ENCODE measurements around the gene ZC3HAV1L.
"Not testable (repeated sequence)": the region's sequence is repeated elsewhere in the genome, so short reads cannot be mapped to it uniquely, and the experiment has no call there.

The ZC3HAV1L gene

GRCh38 chr7:139034336-139034735 lies 1.5 kb downstream of the ZC3HAV1L start:
- no peak overlapping the region for H3K4me3 Mint-ChIP-seq
- H3K4me1 Mint-ChIP-seq: no peaks in the 10 kb centered on the region
- H3K9me3 Mint-ChIP-seq: peaks cover 5% of the 10 kb centered on the region
- no peaks in the 10 kb centered on the region for H3K36me3 Mint-ChIP-seq (ENCODE audit: low read depth)
- H3K27ac Mint-ChIP-seq: no peak overlapping the region
- H3K27me3 Mint-ChIP-seq (ENCODE audit: low read depth): peaks cover 5% of the 10 kb centered on the region
- TF ChIP-seq, protein P1, sequence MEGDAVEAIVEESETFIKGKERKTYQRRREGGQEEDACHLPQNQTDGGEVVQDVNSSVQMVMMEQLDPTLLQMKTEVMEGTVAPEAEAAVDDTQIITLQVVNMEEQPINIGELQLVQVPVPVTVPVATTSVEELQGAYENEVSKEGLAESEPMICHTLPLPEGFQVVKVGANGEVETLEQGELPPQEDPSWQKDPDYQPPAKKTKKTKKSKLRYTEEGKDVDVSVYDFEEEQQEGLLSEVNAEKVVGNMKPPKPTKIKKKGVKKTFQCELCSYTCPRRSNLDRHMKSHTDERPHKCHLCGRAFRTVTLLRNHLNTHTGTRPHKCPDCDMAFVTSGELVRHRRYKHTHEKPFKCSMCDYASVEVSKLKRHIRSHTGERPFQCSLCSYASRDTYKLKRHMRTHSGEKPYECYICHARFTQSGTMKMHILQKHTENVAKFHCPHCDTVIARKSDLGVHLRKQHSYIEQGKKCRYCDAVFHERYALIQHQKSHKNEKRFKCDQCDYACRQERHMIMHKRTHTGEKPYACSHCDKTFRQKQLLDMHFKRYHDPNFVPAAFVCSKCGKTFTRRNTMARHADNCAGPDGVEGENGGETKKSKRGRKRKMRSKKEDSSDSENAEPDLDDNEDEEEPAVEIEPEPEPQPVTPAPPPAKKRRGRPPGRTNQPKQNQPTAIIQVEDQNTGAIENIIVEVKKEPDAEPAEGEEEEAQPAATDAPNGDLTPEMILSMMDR (IDR thresholded peaks at IDR 0.05; ENCODE audit: unreplicated experiment in 3 of 3): no peak

- TF ChIP-seq, protein P1 (IDR thresholded peaks at IDR 0.05; ENCODE audit: unreplicated experiment in 3 of 3): no peak
- Mint-ChIP-seq H3K4me3 (no peak overlapping the region), H3K9me3 (peaks cover 5% of the 10 kb centered on the region), H3K27me3 (ENCODE audit: low read depth) (peaks cover 7% of the 10 kb centered on the region), H3K4me1 (no peaks in the 10 kb centered on the region), H3K36me3 (ENCODE audit: low read depth) (no peaks in the 10 kb centered on the region), H3K27ac (no peak overlapping the region)
These were observed 2.3 kb downstream of the ZC3HAV1L start for GRCh38 chr7:139033346-139034114.

DNA sequence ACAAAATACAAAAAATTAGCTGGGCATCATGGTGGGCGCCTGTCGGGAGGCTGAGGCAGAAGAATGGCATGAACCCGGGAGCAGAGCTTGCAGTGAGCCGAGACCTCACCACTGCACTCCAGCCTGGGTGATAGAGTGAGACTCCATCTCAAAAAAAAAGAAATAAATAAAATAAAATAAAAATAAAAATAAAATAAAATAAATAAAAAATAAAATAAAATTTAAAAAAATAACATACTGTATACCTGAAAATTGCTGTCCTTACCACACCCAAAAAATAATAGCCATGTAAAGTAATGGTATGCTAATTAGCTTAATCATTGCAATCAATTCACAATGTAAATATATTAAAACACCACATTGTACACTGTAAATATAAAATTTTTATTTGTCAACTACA lies 3.4 kb downstream of the ZC3HAV1L start:
- H3K27me3 Mint-ChIP-seq (ENCODE audit: low read depth): peaks cover 7% of the 10 kb centered on the region
- H3K36me3 Mint-ChIP-seq (ENCODE audit: low read depth): no peaks in the 10 kb centered on the region
- TF ChIP-seq, protein P1 (IDR thresholded peaks at IDR 0.05; ENCODE audit: unreplicated experiment in 3 of 3): no peak
- H3K4me1 Mint-ChIP-seq: no peaks in the 10 kb centered on the region
- H3K27ac Mint-ChIP-seq: no peak overlapping the region
- H3K9me3 Mint-ChIP-seq: peaks cover 5% of the 10 kb centered on the region
- H3K4me3 Mint-ChIP-seq: no peak overlapping the region

- peaks cover 5% of the 10 kb centered on the region for H3K9me3 Mint-ChIP-seq
- TF ChIP-seq, protein P1 (IDR thresholded peaks at IDR 0.05; ENCODE audit: unreplicated experiment in 3 of 3): no peak
- H3K36me3 Mint-ChIP-seq (ENCODE audit: low read depth): no peaks in the 10 kb centered on the region
- no peak overlapping the region for H3K27ac Mint-ChIP-seq
- no peaks in the 10 kb centered on the region for H3K4me1 Mint-ChIP-seq
- peaks cover 7% of the 10 kb centered on the region for H3K27me3 Mint-ChIP-seq (ENCODE audit: low read depth)
- H3K4me3 Mint-ChIP-seq: no peak overlapping the region
These were observed 6.5 kb downstream of the ZC3HAV1L start for GRCh38 chr7:139029353-139029752.

DNA sequence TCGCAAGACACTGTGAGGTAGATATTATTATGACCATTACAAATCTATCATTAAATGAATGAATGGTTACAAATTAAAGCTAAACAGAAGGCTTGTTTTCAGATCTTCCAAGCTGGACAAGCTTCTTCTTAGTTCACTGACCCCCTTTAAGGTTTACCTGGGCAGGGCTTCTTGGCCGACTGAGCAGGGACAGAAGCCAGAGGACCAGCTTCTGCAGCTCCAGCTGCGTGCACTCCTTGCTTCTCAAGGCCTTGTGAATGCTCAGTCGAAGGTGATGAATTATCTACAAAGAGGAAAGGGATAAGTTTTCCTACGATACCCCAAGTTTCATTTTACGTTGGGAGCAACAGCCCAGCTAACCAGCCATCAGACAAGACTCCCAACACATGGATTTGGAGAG lies 9.3 kb downstream of the ZC3HAV1L start:
- H3K4me3 Mint-ChIP-seq: no peak overlapping the region
- H3K9me3 Mint-ChIP-seq: no peaks in the 10 kb centered on the region
- peaks cover 7% of the 10 kb centered on the region for H3K27me3 Mint-ChIP-seq (ENCODE audit: low read depth)
- H3K4me1 Mint-ChIP-seq: no peaks in the 10 kb centered on the region
- no peaks in the 10 kb centered on the region for H3K36me3 Mint-ChIP-seq (ENCODE audit: low read depth)
- TF ChIP-seq, protein P1 (IDR thresholded peaks at IDR 0.05; ENCODE audit: unreplicated experiment in 3 of 3): no peak
- H3K27ac Mint-ChIP-seq: no peak overlapping the region

GRCh38 chr7:139025861-139026260 lies 10.0 kb downstream of the ZC3HAV1L start:
- not testable (repeated sequence) for H3K4me3 Mint-ChIP-seq; H3K9me3 Mint-ChIP-seq; H3K27ac Mint-ChIP-seq; H3K4me1 Mint-ChIP-seq; H3K27me3 Mint-ChIP-seq (ENCODE audit: low read depth); H3K36me3 Mint-ChIP-seq (ENCODE audit: low read depth)
